Stimulated activated CD4-positive, alpha-beta T cell treated with anti-CD3 and anti-CD28 coated beads, Interleukin-4, amount 100 ng/mL, for 4 hours (primary cell): Measurements from ENCODE around the gene APCDD1L.

Experiments
- DNase-seq, 2 experiments: peaks; one replicate each; pipeline ENCODE4 v3.0.0-alpha.2; 2020

APCDD1L gene

GRCh38 chr20:58463256-58463655 is 51.9 kb downstream of the APCDD1L start:
- DNase-seq = no peak

- no peak for DNase-seq
These were observed 53.3 kb downstream of the APCDD1L start for GRCh38 chr20:58461899-58462298.

GRCh38 chr20:58461104-58461503 is 54.1 kb downstream of the APCDD1L start:
- DNase-seq = no peak

GRCh38 chr20:58459058-58459750 is 56.0 kb downstream of the APCDD1L start:
- no peak for DNase-seq

GRCh38 chr20:58458342-58459057 is 56.7 kb downstream of the APCDD1L start:
- DNase-seq = no peak

GRCh38 chr20:58457083-58457695 is 58.0 kb downstream of the APCDD1L start:
- DNase-seq = no peak

GRCh38 chr20:58454460-58454859 is 60.7 kb downstream of the APCDD1L start:
- no peak for DNase-seq

GRCh38 chr20:58453391-58453790 is 61.8 kb downstream of the APCDD1L start:
- DNase-seq = no peak

GRCh38 chr20:58452667-58453255 is 62.4 kb downstream of the APCDD1L start:
- no peak for DNase-seq

- DNase-seq = no peak
These were observed 64.9 kb downstream of the APCDD1L start for GRCh38 chr20:58450254-58450653.

- DNase-seq = no peak
These were observed 65.4 kb downstream of the APCDD1L start for GRCh38 chr20:58449681-58450221.

GRCh38 chr20:58448958-58449357 is 66.2 kb downstream of the APCDD1L start:
- DNase-seq = no peak

GRCh38 chr20:58447511-58448391 is 67.4 kb downstream of the APCDD1L start:
- DNase-seq = peak; percentile 34 to 40

GRCh38 chr20:58446960-58447265 is 68.3 kb downstream of the APCDD1L start:
- no peak for DNase-seq

- DNase-seq = no peak
These were observed 68.8 kb downstream of the APCDD1L start for GRCh38 chr20:58446264-58446959.

GRCh38 chr20:58444746-58445255 is 70.4 kb downstream of the APCDD1L start:
- DNase-seq = no peak

- no peak for DNase-seq
These were observed 73.5 kb downstream of the APCDD1L start for GRCh38 chr20:58441723-58442122.

- DNase-seq = no peak
These were observed 75.0 kb downstream of the APCDD1L start for GRCh38 chr20:58440021-58440767.

GRCh38 chr20:58438970-58439808 is 76.0 kb downstream of the APCDD1L start:
- no peak for DNase-seq
